ENCODE results near the gene RBBP7.

The RBBP7 gene

DNA sequence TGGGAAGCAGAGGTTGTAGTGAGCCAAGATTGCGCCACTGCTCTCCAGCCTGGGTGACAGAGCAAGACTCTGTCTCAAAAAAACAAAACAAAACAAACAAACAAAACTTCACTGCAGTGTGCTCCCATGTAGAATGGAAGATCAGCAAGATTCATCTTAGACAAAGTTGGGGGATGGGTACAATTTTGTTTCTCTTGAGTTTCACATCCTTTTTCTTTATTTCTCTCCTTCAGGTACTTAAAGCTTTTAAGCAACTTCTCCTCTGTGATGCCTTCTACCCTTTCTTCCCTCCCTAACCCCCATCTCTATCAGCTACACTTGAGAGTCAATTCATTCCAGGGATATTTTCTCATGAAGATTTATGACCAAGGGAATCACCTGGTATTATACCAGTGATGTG, 15.5 kb upstream of the RBBP7 start:
- Histone ChIP-seq H4K20me1 (ENCODE audit: low read depth, low read length) (no peaks in the 10 kb centered on the region), H3K27ac (ENCODE audit: low read depth, low read length) (no peak overlapping the region), H3K27me3 (ENCODE audit: low read length) (no peaks in the 10 kb centered on the region), H3K79me2 (ENCODE audit: insufficient read depth, low read length) (no peaks in the 10 kb centered on the region), H3K4me2 (ENCODE audit: low read depth, low read length, poor library complexity, severe bottlenecking) (peak overlapping the region; percentile 24), H2AFZ (ENCODE audit: low read depth, low read length, severe bottlenecking) (no peak overlapping the region), H3K36me3 (ENCODE audit: low read length) (no peaks in the 10 kb centered on the region), H3K9ac (ENCODE audit: low read length) (no peak overlapping the region; the same call in 1 of the 2 replicates), H3F3A (ENCODE audit: insufficient read depth) (peaks cover 4% of the 10 kb centered on the region; the same call in 1 of the 2 replicates), H3K9me3 (ENCODE audit: insufficient read depth, low read length) (no peaks in the 10 kb centered on the region), H3K9me2 (replicated peaks; ENCODE audit: insufficient read depth, low read length) (no peaks in the 10 kb centered on the region), H3K4me3 (ENCODE audit: insufficient read depth, low read length, poor library complexity, severe bottlenecking) (no peak overlapping the region)
- TF ChIP-seq, protein P1, sequence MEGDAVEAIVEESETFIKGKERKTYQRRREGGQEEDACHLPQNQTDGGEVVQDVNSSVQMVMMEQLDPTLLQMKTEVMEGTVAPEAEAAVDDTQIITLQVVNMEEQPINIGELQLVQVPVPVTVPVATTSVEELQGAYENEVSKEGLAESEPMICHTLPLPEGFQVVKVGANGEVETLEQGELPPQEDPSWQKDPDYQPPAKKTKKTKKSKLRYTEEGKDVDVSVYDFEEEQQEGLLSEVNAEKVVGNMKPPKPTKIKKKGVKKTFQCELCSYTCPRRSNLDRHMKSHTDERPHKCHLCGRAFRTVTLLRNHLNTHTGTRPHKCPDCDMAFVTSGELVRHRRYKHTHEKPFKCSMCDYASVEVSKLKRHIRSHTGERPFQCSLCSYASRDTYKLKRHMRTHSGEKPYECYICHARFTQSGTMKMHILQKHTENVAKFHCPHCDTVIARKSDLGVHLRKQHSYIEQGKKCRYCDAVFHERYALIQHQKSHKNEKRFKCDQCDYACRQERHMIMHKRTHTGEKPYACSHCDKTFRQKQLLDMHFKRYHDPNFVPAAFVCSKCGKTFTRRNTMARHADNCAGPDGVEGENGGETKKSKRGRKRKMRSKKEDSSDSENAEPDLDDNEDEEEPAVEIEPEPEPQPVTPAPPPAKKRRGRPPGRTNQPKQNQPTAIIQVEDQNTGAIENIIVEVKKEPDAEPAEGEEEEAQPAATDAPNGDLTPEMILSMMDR (IDR thresholded peaks at IDR 0.05; ENCODE audit: insufficient read depth, low read length, poor library complexity, severe bottlenecking) = no peak
- TF ChIP-seq EZH2phosphoT487 (conservative IDR thresholded peaks at IDR 0.05; ENCODE audit: low read length) = no peak

DNA sequence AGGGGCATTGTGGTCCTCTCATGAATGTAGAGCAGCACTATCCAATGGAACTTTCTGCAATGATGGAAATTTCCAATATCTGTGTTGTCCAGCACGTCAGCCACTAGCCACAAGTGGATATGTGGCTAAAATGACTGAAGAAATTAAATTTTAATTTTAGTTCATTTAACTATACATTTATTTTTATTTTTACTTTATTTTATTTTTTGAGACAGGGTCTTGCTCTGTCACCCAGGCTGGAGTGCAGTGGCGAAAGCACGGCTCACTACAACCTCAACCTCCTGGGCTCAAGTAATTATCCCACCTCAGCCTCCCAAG, 13.3 kb upstream of the RBBP7 start:
- Histone ChIP-seq H3K4me3 (ENCODE audit: insufficient read depth, low read length, poor library complexity, severe bottlenecking) (no peak overlapping the region), H3K27me3 (ENCODE audit: low read length) (no peaks in the 10 kb centered on the region), H3K27ac (ENCODE audit: low read depth, low read length) (peak overlapping the region; percentile 75), H3K79me2 (ENCODE audit: insufficient read depth, low read length) (no peaks in the 10 kb centered on the region), H3K36me3 (ENCODE audit: low read length) (no peaks in the 10 kb centered on the region), H4K20me1 (ENCODE audit: low read depth, low read length) (no peaks in the 10 kb centered on the region), H3K9me3 (ENCODE audit: insufficient read depth, low read length) (no peaks in the 10 kb centered on the region), H3F3A (ENCODE audit: insufficient read depth) (peaks cover 4% of the 10 kb centered on the region; the same call in 1 of the 2 replicates), H3K9me2 (replicated peaks; ENCODE audit: insufficient read depth, low read length) (no peaks in the 10 kb centered on the region), H3K9ac (ENCODE audit: low read length) (no peak overlapping the region), H3K4me2 (ENCODE audit: low read depth, low read length, poor library complexity, severe bottlenecking) (peak overlapping the region; percentile 90), H2AFZ (ENCODE audit: low read depth, low read length, severe bottlenecking) (no peak overlapping the region)
- TF ChIP-seq, protein P1 (IDR thresholded peaks at IDR 0.05; ENCODE audit: insufficient read depth, low read length, poor library complexity, severe bottlenecking) = no peak
- no peak for TF ChIP-seq EZH2phosphoT487 (conservative IDR thresholded peaks at IDR 0.05; ENCODE audit: low read length)

DNA sequence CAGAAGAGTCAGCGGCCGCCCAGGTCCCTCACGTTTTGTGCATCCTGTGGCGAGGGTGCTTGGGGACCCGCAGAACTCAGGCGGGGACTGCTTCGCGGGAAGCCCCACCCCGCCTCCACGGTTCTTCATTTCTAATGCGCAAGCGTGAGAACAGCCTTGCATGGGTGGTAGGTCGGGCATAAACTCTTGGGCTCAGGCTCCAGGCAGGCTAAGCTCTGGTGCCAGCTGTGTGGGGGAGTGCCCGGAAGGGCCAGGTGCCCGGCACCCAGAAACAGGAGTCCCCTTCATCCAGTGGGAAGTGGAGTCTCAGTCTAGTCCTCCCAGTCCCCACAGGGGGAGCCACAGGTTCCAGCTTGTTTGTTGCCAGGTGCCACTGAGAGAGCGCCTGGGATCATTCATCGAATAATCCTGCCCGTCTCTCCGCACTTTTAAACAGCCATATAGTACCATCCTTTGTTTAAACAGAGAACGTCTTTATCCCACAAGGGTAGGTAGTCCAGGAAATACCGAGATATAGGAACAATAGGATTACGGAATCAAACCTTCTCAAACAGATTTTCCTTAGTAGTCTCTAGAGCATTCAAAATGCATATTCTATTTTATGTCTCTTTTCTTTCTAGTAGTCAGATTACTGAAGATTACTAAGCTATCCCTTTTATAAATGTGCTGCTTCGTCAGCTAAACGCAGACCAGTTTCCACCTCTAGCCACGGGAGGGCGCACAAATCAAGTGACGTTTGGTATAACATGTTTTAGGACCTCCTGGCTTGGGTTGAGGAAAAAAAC, 12.7 kb upstream of the RBBP7 start:
- H3K9ac ChIP-seq (ENCODE audit: low read length) = peak overlapping the region; percentile 55
- H3K27me3 ChIP-seq (ENCODE audit: low read length) = no peaks in the 10 kb centered on the region
- peak overlapping the region; percentile 90 for H3K4me2 ChIP-seq (ENCODE audit: low read depth, low read length, poor library complexity, severe bottlenecking)
- no peaks in the 10 kb centered on the region for H3K9me3 ChIP-seq (ENCODE audit: insufficient read depth, low read length)
- no peaks in the 10 kb centered on the region for H3K79me2 ChIP-seq (ENCODE audit: insufficient read depth, low read length)
- H4K20me1 ChIP-seq (ENCODE audit: low read depth, low read length) = no peaks in the 10 kb centered on the region
- H3K27ac ChIP-seq (ENCODE audit: low read depth, low read length) = peak overlapping the region; percentile 75
- H2AFZ ChIP-seq (ENCODE audit: low read depth, low read length, severe bottlenecking) = peak overlapping the region; percentile 64
- peak overlapping the region; percentile 51 for H3K4me3 ChIP-seq (ENCODE audit: insufficient read depth, low read length, poor library complexity, severe bottlenecking)
- H3F3A ChIP-seq (ENCODE audit: insufficient read depth) = peaks cover 4% of the 10 kb centered on the region; the same call in 1 of the 2 replicates
- no peaks in the 10 kb centered on the region for H3K9me2 ChIP-seq (replicated peaks; ENCODE audit: insufficient read depth, low read length)
- no peaks in the 10 kb centered on the region for H3K36me3 ChIP-seq (ENCODE audit: low read length)
- TF ChIP-seq EZH2phosphoT487 (conservative IDR thresholded peaks at IDR 0.05; ENCODE audit: low read length) = no peak
- TF ChIP-seq, protein P1 (IDR thresholded peaks at IDR 0.05; ENCODE audit: insufficient read depth, low read length, poor library complexity, severe bottlenecking) = peak; percentile 52

All from SU-DHL-6 (cell line).